DMS 273 treated with DMSO at 0.1 percent for 48 hours (cell line): ENCODE data around the gene PLEKHG5.
A peak's percentile ranks its signal among the peaks of the same experiment; 100 is the strongest.
"Not testable (repeated sequence)": the region's sequence is repeated elsewhere in the genome, so short reads cannot be mapped to it uniquely, and the experiment has no call there.

ENCODE experiments used
- DNase-seq: peaks from one replicate; lab custom pipeline; 2025; lab: John Stamatoyannopoulos, UW

The PLEKHG5 gene

DNA sequence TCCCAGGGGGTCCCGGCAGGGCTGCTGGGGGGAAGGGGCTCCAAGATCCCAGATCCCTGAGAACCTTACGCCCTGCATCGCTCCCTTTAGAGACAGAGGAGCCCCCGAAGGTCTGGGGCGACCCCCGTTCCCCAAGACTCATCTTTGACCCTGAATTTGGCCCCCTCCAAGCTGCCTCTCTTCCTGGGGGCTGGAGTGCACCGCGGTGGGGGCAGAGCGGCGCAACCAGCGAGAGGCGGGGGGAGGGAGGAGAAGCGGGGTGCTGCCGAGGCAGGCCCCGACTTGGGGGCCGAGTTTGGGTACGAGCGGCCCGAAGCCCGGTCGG, 5.4 kb upstream of the PLEKHG5 start:
- DNase-seq, result no peak

DNA sequence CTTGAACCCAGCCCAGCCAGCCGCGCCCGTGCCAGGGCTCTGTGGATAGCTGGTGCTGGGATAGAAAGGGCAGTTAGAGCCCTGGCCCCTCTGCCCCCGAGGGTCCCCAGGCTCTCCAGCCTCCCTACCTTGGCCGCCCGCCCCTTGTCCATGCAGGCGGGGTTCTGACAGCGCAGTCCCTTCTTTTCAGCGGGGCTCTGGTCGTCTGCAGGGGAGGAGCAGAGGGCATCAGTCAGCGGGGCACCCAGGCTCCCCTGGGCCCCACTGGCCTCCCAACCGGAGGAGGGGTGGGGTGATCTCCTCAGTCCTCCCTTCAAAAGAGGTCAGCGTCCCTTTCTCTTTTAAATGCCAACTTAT, 4.9 kb upstream of the PLEKHG5 start:
- DNase-seq, result no peak

DNA sequence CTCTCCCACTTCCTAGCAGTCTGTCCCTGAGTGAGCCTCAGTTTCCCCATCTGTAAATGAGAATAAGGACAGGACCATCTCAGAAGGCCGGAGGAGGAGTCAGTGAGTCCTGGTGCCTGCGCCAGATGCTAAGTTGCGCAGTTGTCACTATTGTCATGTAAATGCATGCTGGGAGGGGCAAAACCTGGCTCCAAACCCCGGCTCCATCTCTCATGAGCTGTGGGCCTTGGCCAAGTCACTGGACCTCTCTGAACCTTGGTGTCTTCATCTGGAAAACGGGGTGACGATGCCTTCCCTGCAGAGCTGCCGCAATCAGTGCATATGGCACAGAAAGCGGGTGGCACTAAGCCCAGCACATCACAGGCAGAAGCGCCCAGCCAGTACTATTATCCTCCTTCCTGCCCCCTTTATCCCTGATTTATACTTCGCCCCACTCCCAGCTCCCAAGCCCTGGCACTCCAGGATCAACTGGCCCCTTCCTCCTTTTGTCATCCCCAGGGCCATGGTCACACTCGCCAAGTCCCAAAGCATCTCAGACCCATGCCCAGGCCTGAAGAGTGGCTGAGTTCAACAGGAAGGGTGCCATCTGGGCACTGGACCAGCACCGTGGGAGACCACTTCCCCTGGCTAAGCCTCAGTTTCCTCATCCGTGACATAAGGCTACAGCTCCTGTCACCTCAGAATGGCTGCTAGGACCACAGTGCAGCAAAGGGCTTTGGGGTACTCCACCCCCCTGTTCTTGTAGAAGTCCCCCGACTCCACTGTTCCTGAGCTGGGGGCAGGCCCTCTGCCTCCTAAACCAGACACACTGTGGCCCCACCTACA, 4.3 kb upstream of the PLEKHG5 start:
- DNase-seq, result no peak

DNA sequence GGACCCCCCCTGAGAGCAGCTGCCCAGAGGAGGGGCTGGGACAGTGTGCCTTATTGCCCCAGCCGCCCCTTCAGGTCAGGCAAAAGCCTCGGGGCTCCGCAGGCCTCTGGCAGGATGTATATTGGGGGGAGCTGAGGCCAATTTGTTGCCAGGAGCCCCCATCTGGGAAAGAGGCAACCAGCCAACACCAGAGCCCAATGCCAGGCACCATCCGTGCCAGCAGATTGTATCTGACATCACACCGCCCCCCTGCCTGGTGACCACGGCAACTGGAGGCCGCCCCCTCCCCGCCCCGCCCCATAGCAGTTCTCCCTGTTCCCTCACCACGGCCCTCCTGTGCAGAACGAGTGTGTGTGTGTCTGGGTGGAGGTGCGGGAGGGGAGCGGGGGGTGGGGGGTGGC, 3.6 kb upstream of the PLEKHG5 start:
- peak; percentile 73 for DNase-seq

DNA sequence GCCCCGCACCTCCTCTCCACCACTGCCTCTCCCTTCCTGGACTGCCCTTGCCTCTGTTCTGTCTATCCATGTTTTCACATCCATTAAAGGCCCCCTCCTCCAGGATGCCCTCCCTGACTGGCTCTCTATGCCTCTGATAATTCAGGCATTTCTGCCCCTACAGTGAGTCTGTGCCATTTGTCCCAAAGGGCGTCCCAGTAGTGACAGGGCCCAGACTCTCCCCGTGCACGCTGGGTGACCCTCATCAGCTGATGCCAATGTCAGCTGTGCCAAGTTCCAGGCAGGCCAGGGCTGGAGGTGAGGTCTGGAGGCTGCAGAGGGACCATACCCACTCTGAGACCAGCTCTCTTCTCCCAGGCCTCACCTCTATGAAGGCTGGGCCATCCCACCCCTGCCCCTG, 3.2 kb upstream of the PLEKHG5 start:
- no peak for DNase-seq

DNA sequence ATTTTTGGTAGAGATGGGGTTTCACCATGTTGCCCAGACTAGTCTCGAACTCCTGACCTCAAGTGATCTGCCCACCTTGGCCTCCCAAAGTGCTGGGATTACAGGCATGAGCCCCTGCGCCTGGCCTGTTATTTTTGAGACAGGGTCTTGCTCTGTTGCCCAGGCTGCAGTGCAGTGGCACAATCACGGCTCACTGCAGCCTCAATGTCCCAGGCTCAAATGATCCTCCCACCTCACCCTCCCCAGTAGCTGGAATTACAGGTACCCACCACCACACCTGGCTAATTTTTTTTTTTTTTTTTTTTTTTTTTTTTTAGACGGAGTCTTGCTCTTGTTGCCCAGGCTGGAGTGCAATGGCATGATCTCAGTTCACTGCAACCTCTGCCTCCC, 2.4 kb upstream of the PLEKHG5 start:
- DNase-seq, result not testable (repeated sequence)

DNA sequence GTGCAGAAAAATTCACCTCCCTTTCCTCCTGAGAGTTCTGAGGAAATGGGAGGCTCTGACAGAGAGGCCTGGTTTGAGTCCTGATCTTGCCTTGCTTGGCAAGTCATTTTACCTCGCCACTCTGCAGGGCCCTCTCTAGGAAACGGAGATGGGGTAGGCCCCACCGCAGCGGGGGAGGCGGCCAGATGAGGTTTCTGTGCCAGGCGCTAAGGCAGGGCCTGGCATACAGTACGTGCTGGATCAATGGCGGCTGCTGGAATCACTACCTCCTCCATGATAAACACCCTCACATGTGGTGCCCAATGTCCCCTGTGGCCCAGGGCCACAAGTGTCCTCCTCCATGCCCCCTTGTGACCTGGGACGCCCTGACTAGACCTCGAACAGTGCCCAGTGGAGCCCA, 499 bp upstream of the PLEKHG5 start:
- no peak for DNase-seq

DNA sequence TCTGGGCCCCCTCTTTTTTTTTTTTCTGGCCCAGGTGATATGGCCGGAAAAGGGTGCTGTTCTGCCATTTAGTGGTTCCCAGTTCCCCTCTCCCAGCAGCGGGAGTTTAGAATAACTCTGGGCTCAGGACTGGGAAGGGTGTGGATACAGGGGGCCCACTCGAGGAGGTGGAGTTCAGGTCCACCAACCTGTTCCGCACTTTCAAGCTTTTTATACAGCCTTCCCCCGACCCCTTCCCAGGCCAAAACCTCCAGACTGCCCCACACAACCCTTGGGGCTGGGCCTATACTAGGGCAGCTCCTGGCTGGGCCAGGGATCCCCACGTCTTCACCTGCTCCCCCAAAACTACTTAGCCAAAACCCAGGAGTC, 402 bp downstream of the PLEKHG5 start:
- DNase-seq, result no peak

DNA sequence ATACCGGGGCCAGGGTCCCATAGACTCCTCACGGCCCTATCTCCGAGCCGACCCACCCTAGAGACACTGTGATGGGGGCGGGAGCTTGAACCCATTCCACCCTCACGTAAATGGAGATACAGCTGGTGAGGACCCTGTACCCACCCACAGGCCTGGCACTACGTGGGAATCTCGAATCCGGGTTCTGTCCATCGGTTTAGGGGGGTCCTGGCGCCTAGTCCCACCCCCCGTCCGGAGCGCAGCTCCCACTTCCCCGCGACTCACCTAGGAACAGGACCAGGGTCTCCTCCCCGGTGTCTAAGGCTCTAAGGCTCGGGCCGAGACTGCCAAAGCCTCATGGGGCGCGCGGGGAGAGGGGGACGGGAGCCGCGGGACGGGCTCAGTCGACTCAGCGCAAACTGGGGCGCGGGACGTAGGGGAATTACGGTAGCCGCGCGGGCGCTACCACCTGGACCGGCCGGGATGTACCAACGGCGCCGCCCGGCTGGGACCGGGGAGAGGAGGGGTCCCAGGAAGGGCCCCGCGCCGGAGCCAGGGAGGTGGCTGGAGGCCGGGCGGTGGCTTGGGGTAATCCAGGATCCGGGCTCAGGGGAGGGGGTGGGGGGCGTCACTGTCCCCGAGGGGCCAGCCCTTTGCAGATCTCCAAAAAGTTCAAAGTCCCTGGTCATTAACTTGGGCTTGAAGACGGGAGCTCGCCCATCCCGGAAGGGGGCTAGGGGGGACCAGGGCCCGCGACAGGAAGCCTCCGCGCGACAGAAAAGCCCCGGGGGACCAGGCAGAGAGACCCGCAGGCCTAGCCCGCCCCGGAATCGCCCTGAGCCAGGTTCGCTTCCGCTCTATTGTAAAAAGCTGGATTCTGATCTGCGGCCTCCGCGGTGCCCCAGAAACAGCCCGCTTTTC, 1.0 kb downstream of the PLEKHG5 start:
- peak; percentile 29 for DNase-seq

DNA sequence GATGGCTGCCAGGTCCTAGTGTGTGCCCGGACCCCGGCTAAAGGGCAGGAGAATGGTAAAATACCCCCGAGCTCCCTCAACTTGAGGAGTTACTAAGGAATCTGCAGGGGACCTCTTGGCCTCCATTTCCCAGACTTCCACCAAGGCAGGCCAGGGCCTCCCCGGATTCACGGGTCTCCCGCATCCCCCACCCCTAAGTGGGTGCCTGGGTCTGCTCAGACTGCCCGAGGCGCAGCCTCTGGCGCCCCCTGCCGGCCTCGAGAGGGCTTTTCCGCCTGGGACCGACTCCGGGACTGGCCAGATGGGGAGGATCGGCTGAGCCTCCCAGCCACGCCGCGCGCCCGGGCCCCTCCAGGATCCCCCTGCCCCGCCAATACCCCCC, 1.7 kb downstream of the PLEKHG5 start:
- peak; percentile 56 for DNase-seq

DNA sequence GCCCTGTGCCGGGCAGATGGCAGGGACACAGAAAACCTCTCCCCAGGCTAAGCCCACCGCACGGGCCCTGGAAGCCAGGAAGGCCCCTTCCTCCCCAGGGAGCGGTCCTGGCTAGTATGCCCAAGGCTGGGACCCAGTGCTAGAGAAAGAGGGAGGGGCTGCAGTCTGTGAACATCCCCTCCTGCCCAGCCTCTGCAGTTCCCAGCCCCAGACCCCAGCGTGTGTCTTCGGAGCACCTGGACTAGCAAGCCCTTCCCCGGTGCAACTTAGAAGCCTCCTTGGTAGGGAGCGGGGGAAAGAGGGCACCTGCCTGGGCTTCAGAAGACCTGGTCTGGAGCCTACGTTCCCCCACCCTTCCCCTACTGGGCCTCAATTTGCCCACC, 2.1 kb downstream of the PLEKHG5 start:
- no peak for DNase-seq

DNA sequence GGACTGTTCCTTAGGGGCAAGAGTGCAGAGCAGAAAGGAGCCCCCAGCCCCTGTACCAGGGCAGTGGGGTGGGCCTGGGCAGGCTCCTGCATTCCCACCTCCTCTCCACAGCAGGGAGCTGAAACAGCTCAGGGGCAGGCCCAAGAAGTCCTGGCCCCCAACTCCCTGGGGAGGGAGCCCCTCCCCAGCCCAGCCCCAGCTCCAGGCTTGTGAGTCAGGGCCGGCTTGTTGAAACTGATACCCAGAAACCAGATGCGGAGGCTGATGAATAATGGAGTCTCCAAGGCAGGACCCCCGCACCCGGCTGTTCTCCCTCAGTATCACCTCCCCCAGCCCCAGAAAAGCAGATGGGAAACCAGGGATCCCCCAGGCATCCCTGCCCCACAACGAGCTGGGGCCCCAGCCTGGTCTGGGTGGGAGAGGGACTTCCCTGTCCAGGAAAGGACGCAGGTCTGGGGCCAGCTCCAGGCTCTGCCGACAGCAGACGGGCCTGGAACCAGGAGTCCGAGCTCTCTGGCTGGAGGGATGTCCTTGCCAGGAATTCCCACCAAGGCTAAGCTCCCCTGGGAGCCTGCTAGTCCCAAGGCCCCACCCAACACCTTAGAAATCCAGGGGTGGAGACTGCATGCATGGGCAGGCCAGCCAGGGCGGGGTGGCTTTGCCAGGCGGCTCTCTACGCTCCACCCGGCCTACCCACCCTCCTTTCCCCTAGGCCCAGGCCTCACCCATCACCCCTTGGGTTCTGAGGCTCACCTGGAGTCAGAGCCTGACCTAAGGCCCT, 2.7 kb downstream of the PLEKHG5 start:
- DNase-seq, result no peak

DNA sequence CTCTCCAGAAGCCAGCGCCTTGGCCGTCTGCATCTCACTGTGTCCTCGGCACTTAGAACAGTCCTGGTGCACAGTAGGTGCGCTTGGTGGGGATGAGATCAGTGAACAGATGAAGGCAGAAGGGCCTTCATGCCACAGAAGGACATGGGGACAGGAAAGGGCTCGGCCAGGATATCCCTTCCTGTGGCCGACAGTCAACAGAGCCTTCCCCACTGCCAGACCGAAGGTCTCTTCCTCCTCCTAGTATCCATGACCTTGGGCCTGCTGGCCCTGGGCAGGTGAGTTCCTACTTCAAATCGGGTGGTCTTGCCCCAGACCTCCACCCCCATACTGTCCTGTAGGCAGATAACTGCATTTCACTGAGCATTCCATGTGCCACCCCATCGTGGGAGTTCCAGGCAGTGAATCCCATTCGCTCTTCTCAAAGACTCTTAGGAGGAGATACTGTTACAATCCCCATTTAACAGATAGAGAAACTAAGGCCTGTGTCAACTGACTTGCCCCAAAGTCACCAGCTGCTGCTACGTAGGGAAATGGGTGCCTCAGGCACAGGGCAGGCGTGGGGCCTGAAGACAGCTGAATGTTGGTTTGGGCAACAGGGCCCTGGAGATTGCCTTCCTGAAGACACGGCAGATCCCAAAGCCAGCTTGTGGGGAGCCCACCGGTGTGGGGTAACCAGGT, 3.5 kb downstream of the PLEKHG5 start:
- DNase-seq, result no peak

DNA sequence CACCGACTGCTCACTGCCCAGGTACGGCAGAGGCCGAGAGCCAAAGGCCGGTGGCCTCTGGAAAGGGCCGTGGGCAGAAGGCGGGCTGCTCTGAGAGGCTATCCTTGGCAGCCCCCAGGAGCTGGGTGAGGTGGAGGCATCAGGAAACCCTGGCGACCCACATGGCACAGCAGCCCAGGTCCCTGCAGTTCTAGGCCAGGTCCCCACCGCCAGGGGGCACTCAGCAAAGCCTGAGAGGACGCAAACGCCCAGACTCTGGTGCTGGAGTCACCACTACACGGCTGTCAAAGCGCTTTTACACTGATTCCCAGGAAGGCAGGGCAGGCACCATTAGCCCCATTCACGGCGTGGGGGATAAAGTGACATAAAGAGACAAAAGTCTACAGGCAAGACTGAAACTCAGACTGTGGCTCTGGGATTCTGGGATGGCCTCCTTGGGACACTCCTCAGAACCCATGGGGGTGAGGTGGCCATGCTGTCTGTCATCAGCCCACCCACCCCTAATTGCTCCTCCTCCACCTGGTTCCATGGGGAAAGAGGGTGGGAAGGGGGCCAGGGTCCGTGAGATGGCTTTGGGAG, 4.9 kb downstream of the PLEKHG5 start:
- peak; percentile 65 for DNase-seq

DNA sequence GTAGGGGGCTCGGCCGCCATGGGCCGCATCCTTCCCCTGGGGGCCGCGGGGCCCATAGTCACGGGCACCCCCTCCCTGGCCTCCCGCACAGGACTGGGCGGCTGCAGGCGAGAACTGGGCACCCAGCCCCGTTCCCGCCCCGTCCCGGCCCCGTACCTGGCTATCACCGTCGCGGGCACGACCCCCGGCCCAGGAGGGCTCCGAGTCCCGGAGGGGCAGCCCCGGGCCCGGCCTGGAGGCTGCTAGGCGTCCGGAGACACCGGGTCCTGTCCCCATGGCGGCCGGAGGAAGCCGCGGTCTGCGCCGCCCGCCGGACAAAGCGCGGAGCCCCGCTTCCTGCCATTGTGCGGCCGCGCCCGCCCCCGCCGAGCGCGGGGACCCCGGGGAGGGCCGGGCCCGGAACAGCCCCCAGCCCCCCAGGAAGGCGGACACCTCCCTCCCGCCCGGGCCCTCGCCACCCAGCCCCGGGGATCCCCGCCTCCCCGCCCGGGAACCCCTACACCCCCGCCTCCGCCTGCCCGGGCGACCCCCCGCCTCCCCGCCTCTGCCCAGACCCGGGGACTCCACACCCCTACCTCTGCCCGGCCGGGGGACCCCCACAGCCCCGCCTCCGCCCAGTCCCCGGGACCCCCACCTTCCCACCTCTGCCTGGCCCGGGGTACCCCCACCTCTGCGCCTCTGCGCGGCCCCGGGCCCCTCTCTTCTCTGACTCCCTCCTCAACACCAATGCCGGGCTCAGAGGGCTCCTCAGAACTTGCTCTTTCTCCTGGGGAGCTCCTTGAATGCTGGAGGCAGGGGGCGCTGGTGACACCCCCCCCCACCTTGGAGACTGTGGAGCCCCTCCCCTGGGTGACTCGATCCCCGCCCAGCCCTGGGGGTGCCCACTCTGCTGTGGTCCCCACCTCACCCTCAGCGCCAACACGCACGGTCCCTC, 6.0 kb downstream of the PLEKHG5 start:
- DNase-seq, result no peak

DNA sequence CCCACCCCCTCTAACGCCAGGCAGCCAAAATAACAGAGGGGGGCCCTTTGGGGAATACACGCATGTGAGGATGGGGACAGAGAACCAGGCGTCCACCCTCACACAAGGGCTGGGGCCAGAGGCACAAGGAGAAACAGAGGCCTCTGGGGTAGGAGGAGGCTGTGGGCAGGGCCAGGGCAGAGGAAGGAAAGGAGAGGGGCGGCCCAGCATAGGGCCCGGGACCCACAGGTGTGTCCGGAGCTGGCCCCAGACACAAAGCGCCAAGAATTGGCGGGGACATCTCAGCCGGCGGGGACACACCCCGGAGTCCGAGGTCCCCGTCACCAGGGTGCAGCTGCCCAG, 6.7 kb downstream of the PLEKHG5 start:
- DNase-seq, result no peak

DNA sequence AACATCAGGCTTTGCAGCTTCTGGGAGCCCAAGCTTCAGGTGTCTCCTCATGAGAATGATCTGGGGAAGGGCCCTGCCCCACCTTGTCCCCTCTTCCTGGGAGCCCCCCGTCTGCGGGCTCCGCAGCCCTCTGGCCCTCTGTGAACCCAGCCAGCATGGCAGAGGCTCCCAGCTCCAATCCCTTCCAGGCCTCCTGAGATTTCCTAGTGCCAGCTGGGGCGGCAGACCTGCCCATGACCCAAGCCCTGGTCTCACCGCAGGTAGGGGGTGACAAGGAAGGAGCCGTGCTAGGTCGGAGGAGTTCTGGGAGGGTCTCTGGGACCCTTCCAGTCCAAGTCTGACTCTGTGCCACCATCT, 7.7 kb downstream of the PLEKHG5 start:
- no peak for DNase-seq

DNA sequence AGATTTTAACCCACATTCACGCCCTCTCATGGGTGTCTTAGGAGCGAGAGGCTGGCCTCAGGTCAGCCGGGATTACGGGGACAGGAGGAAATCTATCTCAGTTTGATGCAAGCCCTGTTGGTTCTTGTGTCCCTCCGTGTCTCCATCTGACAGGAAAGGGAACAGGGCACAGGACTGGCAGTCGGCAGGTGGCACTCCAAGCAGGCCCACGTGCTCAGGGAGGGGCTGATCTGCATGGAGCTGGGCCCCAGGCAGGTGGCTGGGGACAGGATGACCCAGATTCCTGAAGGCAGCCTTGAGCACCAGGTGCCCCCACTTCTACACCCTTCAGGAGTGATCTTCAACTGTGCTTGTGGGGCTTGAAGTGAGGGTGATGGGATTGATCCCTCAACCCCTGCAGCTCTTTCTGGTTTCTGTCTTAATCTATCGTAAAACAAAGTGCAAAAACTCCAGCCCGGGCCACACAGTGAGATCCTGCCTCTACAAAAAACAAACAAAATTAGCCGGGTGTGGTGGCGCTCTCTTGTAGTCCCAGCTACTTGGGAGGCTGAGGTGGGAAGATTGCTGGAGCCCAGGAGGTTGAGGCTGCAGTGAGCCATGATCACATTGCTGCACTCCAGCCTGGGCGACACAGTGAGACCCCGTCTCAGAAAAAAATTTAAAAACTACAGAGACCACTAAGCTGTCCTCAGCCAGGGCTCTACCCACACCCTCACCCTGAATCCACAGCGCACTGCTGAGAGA, 8.3 kb downstream of the PLEKHG5 start:
- DNase-seq, result no peak

DNA sequence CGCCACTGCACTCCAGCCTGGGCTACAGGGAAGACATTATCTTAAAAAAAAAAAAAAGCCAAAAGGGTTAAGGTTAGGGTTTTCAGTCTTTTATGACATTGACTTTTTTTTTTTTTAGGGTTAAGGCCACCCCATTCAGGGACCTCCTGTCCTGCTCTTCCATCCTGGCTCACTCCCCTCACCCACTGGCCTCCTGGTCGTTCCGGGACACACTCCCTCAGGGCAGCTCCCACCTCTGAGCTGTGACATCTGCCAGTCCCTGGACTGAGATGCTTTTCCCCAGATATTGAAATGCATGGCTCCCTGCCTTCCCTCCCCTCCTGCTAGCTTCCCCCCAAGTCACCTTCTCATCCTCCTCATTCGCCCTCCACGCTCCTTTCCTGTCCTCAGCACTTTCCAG, 9.6 kb downstream of the PLEKHG5 start:
- no peak for DNase-seq
